HepG2 (cell line): ENCODE measurements around the gene UCKL1. TPM values are rescaled to one million over a fixed set of nuclear protein-coding genes. Genes with fewer than 3 reads are reported as not detected.

Source experiments
- BORCS8-MEF2B ChIP-seq: sonication (generic); formaldehyde crosslinking; IDR thresholded peaks from 2 replicates; pipeline ENCODE4 v1.8.0; 2022; ENCODE audit warnings: mild to moderate bottlenecking, missing genetic modification reagents
- CCDC6 ChIP-seq: sonication (generic); formaldehyde crosslinking; IDR thresholded peaks from 2 replicates; pipeline ENCODE4 v1.8.1; 2022; ENCODE audit warnings: mild to moderate bottlenecking, missing genetic modification reagents, moderate library complexity
- DNMT3B ChIP-seq: conservative IDR thresholded peaks from 2 replicates; pipeline ENCODE4 v1.6.1; 2016; ENCODE audit warnings: missing biosample characterization, control low read depth
- HDAC1 ChIP-seq: sonication (generic); formaldehyde crosslinking; IDR thresholded peaks from 2 replicates; pipeline ENCODE4 v1.5.1; 2020; ENCODE audit warnings: mild to moderate bottlenecking, missing genetic modification reagents
- HNF4A ChIP-seq: sonication (generic); formaldehyde crosslinking; IDR thresholded peaks from 2 replicates; pipeline ENCODE4 v1.4.0; 2020; ENCODE audit warnings: missing genetic modification reagents
- IRF2 ChIP-seq: IDR thresholded peaks from 2 replicates; pipeline ENCODE4 v1.6.1; 2018; ENCODE audit warnings: missing genetic modification reagents, missing compliant biosample characterization
- PITX1 ChIP-seq: sonication (generic); formaldehyde crosslinking; IDR thresholded peaks from 2 replicates; pipeline ENCODE4 v1.5.1; 2020; ENCODE audit warnings: mild to moderate bottlenecking, missing genetic modification reagents
- RXRB ChIP-seq: IDR thresholded peaks from 2 replicates; pipeline ENCODE4 v1.6.1; 2016; ENCODE audit warnings: borderline replicate concordance, missing genetic modification reagents, missing compliant biosample characterization
- SP4 ChIP-seq: sonication (generic); formaldehyde crosslinking; IDR thresholded peaks from 2 replicates; pipeline ENCODE4 v1.8.1; 2023; ENCODE audit warnings: mild to moderate bottlenecking, missing genetic modification reagents
- YEATS2 ChIP-seq: sonication (generic); formaldehyde crosslinking; IDR thresholded peaks from 2 replicates; pipeline ENCODE4 v1.4.0; 2020; ENCODE audit warnings: missing genetic modification reagents, borderline replicate concordance
- ZMYM4 ChIP-seq: sonication (generic); formaldehyde crosslinking; IDR thresholded peaks from 2 replicates; pipeline ENCODE4 v1.8.1; 2023; ENCODE audit warnings: mild to moderate bottlenecking, missing genetic modification reagents
- ZNF10 ChIP-seq: sonication (generic); formaldehyde crosslinking; IDR thresholded peaks from 2 replicates; pipeline ENCODE4 v1.4.0; 2020; ENCODE audit warnings: mild to moderate bottlenecking, low read depth, missing genetic modification reagents, borderline replicate concordance
- ZNF160 ChIP-seq: sonication (generic); formaldehyde crosslinking; IDR thresholded peaks from 2 replicates; pipeline ENCODE4 v1.8.0; 2022; ENCODE audit warnings: mild to moderate bottlenecking, inconsistent platforms, missing genetic modification reagents
- ZNF335 ChIP-seq: sonication (generic); formaldehyde crosslinking; IDR thresholded peaks from 2 replicates; pipeline ENCODE4 v1.4.0; 2020; ENCODE audit warnings: missing genetic modification reagents
- ZNF510 ChIP-seq: sonication (generic); formaldehyde crosslinking; IDR thresholded peaks from 2 replicates; pipeline ENCODE4 v1.4.0; 2020; ENCODE audit warnings: low read depth, mild to moderate bottlenecking, missing genetic modification reagents
- ZNF570 ChIP-seq: sonication (generic); formaldehyde crosslinking; IDR thresholded peaks from 2 replicates; pipeline ENCODE4 v1.4.0; 2020; ENCODE audit warnings: mild to moderate bottlenecking, missing genetic modification reagents, borderline replicate concordance
- ZSCAN12 ChIP-seq: sonication (generic); formaldehyde crosslinking; IDR thresholded peaks from 2 replicates; pipeline ENCODE4 v1.9.0; 2021; ENCODE audit warnings: mild to moderate bottlenecking, missing genetic modification reagents
- polyA plus RNA-seq, 8 experiments: library from polyadenylated mRNA; depleted of rRNA in 3 of 8; stranded (reverse) in 7 of 8; unstranded in 1 of 8; fragments of >200 nt; fragmentation: Illumina TruSeq in 4 of 8; extraction: Trizol in 4 of 8; gene quantifications; 2 replicates each; pipeline versions ENCODE4 v1.2.1 to v1.2.3, GENCODE V29; 2011 to 2016; ENCODE audit warnings: low read depth in 4 of 8, missing spikeins in 1 of 8, mixed read lengths in 1 of 8; ENCODE audit not compliant: insufficient read depth in 1 of 8
- total RNA-seq, 5 experiments: library from RNA; depleted of rRNA; stranded (reverse); fragments of >200 nt; fragmentation: Illumina TruSeq; extraction: Trizol; gene quantifications; 2 replicates each; pipeline ENCODE4 v1.2.3, GENCODE V29; 2016; ENCODE audit warnings: low read depth in 1 of 5
- TF ChIP-seq, protein P1 (sequence below): sonication (generic); formaldehyde crosslinking; IDR thresholded peaks from 2 replicates; pipeline ENCODE4 v1.4.0; 2020; ENCODE audit warnings: missing genetic modification reagents
- TF ChIP-seq, protein P2 (sequence below): sonication (generic); formaldehyde crosslinking; IDR thresholded peaks from 2 replicates; pipeline ENCODE4 v1.5.0; 2020; ENCODE audit warnings: missing genetic modification reagents
- TF ChIP-seq, protein P3 (sequence below): sonication (generic); formaldehyde crosslinking; IDR thresholded peaks from 2 replicates; pipeline ENCODE4 v1.8.1; 2023; ENCODE audit warnings: mild to moderate bottlenecking, missing genetic modification reagents
- TF ChIP-seq, protein P4 (sequence below): sonication (generic); formaldehyde crosslinking; IDR thresholded peaks from 2 replicates; pipeline ENCODE4 v1.4.0; 2020; ENCODE audit warnings: mild to moderate bottlenecking, missing genetic modification reagents

UCKL1 gene
- total and polyA plus RNA-seq, 2 of the 13 experiments (the other 11 are each of a cell fraction or from before 2014, with no cell fraction given) = 50.2 to 126 TPM

DNA sequence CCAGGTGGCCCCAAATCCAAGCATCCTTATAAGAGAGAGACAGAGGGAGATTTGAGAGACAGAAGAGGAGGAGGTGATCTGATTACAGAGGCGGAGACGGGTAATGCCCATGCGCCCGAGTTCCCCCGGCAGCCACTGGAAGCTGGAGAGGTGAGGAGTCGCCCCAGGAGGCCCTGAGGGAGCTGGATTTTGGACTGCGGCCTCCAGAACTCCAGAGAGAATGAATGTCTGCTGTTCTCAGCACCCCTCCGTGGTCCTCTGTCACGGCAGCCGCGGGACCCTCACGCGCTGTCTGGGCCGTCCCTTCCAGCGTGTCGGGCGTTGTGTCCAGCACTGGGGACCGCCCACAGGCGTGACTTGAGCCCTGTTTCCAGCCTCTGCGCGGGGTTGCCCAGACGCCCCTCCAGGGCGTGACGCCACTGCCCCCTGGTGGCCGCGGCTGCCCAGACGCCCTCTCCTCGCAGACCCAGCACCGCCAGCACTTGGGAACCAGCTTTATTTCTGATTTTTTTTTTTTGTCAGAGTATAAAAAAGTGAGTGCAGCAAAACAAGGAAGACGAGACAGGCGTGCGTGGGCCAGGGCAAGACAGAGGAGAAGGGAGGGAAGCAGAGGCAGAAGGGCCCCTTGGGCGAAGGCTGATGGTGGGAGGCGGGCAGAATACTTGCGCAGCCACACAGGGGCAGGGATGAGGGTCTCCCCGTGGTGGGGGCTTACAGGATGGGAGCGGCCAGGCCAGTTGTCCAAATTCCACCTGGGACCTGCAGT, 17.6 kb upstream of the UCKL1 start (continued):
- TF ChIP-seq, protein P1, sequence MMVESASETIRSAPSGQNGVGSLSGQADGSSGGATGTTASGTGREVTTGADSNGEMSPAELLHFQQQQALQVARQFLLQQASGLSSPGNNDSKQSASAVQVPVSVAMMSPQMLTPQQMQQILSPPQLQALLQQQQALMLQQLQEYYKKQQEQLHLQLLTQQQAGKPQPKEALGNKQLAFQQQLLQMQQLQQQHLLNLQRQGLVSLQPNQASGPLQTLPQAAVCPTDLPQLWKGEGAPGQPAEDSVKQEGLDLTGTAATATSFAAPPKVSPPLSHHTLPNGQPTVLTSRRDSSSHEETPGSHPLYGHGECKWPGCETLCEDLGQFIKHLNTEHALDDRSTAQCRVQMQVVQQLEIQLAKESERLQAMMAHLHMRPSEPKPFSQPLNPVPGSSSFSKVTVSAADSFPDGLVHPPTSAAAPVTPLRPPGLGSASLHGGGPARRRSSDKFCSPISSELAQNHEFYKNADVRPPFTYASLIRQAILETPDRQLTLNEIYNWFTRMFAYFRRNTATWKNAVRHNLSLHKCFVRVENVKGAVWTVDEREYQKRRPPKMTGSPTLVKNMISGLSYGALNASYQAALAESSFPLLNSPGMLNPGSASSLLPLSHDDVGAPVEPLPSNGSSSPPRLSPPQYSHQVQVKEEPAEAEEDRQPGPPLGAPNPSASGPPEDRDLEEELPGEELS (CRISPR knock-in tag) = peak; percentile 79; the same call in 1 of the 2 replicates
- TF ChIP-seq, protein P2, sequence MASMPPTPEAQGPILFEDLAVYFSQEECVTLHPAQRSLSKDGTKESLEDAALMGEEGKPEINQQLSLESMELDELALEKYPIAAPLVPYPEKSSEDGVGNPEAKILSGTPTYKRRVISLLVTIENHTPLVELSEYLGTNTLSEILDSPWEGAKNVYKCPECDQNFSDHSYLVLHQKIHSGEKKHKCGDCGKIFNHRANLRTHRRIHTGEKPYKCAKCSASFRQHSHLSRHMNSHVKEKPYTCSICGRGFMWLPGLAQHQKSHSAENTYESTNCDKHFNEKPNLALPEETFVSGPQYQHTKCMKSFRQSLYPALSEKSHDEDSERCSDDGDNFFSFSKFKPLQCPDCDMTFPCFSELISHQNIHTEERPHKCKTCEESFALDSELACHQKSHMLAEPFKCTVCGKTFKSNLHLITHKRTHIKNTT (CRISPR knock-in tag) = 0 out of 2 replicates have a peak, but pooled peaks have one; percentile 45
- TF ChIP-seq PITX1 (CRISPR knock-in tag) (peak; percentile 80), ZMYM4 (CRISPR knock-in tag) (peak; percentile 43; the same call in 1 of the 2 replicates), CCDC6 (CRISPR knock-in tag) (no peak), HDAC1 (CRISPR knock-in tag) (peak; percentile 98), YEATS2 (peak; percentile 89), ZNF10 (CRISPR knock-in tag) (no peak), IRF2 (peak; percentile 87), ZNF160 (CRISPR knock-in tag) (peak; percentile 78), ZNF335 (CRISPR knock-in tag) (peak; percentile 83), SP4 (CRISPR knock-in tag) (peak; percentile 93), BORCS8-MEF2B (CRISPR knock-in tag) (peak; percentile 90), HNF4A (CRISPR knock-in tag) (peak; percentile 58), RXRB (CRISPR knock-in tag) (peak; percentile 70; the same call in 1 of the 2 replicates), ZNF570 (CRISPR knock-in tag) (no peak), ZNF510 (CRISPR knock-in tag) (peak; percentile 91; the same call in 1 of the 2 replicates), DNMT3B (CRISPR knock-in tag) (peak; percentile 82; the same call in 1 of the 2 replicates), ZSCAN12 (0 out of 2 replicates have a peak, but pooled peaks have one; percentile 89)
- TF ChIP-seq, protein P3, sequence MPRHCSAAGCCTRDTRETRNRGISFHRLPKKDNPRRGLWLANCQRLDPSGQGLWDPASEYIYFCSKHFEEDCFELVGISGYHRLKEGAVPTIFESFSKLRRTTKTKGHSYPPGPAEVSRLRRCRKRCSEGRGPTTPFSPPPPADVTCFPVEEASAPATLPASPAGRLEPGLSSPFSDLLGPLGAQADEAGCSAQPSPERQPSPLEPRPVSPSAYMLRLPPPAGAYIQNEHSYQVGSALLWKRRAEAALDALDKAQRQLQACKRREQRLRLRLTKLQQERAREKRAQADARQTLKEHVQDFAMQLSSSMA (CRISPR knock-in tag) = no peak
- TF ChIP-seq, protein P4, sequence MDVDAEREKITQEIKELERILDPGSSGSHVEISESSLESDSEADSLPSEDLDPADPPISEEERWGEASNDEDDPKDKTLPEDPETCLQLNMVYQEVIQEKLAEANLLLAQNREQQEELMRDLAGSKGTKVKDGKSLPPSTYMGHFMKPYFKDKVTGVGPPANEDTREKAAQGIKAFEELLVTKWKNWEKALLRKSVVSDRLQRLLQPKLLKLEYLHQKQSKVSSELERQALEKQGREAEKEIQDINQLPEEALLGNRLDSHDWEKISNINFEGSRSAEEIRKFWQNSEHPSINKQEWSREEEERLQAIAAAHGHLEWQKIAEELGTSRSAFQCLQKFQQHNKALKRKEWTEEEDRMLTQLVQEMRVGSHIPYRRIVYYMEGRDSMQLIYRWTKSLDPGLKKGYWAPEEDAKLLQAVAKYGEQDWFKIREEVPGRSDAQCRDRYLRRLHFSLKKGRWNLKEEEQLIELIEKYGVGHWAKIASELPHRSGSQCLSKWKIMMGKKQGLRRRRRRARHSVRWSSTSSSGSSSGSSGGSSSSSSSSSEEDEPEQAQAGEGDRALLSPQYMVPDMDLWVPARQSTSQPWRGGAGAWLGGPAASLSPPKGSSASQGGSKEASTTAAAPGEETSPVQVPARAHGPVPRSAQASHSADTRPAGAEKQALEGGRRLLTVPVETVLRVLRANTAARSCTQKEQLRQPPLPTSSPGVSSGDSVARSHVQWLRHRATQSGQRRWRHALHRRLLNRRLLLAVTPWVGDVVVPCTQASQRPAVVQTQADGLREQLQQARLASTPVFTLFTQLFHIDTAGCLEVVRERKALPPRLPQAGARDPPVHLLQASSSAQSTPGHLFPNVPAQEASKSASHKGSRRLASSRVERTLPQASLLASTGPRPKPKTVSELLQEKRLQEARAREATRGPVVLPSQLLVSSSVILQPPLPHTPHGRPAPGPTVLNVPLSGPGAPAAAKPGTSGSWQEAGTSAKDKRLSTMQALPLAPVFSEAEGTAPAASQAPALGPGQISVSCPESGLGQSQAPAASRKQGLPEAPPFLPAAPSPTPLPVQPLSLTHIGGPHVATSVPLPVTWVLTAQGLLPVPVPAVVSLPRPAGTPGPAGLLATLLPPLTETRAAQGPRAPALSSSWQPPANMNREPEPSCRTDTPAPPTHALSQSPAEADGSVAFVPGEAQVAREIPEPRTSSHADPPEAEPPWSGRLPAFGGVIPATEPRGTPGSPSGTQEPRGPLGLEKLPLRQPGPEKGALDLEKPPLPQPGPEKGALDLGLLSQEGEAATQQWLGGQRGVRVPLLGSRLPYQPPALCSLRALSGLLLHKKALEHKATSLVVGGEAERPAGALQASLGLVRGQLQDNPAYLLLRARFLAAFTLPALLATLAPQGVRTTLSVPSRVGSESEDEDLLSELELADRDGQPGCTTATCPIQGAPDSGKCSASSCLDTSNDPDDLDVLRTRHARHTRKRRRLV (CRISPR knock-in tag) = peak; percentile 78; the same call in 1 of the 2 replicates
